Choroid plexus epithelial cell (primary cell): ENCODE results near the gene RASAL2.

Experiments used
- DNase-seq: peaks from one replicate; pipeline ENCODE4 v3.0.0-alpha.2; 2010; ENCODE audit warnings: low read depth
- H3K4me3 ChIP-seq: 2 replicates; pipeline ENCODE4 v1.5.1; 2011; ENCODE audit warnings: low read depth, mild to moderate bottlenecking, control low read depth, low read length, moderate library complexity
- TF ChIP-seq, protein P1 (sequence below): conservative IDR thresholded peaks from 2 replicates; pipeline ENCODE4 v1.5.1; 2011; ENCODE audit warnings: low read depth, mild to moderate bottlenecking, control low read depth, inconsistent platforms, low read length, moderate library complexity

Gene RASAL2

GRCh38 chr1:178513278-178513983 is 419.5 kb downstream of the RASAL2 start:
- DNase-seq = peak; percentile 66

GRCh38 chr1:178516110-178516509 is 422.2 kb downstream of the RASAL2 start:
- no peak for DNase-seq
- no peak overlapping the region for H3K4me3 ChIP-seq
- TF ChIP-seq, protein P1, sequence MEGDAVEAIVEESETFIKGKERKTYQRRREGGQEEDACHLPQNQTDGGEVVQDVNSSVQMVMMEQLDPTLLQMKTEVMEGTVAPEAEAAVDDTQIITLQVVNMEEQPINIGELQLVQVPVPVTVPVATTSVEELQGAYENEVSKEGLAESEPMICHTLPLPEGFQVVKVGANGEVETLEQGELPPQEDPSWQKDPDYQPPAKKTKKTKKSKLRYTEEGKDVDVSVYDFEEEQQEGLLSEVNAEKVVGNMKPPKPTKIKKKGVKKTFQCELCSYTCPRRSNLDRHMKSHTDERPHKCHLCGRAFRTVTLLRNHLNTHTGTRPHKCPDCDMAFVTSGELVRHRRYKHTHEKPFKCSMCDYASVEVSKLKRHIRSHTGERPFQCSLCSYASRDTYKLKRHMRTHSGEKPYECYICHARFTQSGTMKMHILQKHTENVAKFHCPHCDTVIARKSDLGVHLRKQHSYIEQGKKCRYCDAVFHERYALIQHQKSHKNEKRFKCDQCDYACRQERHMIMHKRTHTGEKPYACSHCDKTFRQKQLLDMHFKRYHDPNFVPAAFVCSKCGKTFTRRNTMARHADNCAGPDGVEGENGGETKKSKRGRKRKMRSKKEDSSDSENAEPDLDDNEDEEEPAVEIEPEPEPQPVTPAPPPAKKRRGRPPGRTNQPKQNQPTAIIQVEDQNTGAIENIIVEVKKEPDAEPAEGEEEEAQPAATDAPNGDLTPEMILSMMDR = no peak

More at GRCh38 chr1:178513278-178513983, 419.5 kb downstream of the RASAL2 start:
- H3K4me3 ChIP-seq = no peak overlapping the region
- TF ChIP-seq, protein P1 = peak; percentile 31

DNA sequence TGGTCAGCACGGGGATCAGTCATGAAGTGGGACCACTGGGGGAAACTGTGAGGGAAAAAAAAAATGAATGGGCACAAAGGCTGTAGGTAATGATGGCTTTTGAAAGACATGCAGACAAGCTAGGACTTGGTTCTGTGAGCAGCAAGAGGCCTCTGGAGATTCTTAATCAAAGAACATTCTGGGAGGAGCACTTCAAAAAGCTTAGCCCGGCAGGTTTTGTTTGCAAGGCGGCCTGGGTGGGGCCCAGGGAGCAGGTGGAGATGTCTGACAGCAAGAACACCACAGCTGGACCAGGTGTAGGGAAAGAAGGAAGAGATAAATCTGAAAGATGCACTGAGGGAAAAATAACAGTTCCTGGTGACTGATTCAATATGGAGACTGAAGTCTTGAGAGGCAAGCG is 425.0 kb downstream of the RASAL2 start:
- no peak overlapping the region for H3K4me3 ChIP-seq
- TF ChIP-seq, protein P1 = no peak
- DNase-seq = no peak

- TF ChIP-seq, protein P1 = no peak
- H3K4me3 ChIP-seq = no peak overlapping the region
- no peak for DNase-seq
Observed at GRCh38 chr1:178520803-178521202, 426.9 kb downstream of the RASAL2 start.

DNA sequence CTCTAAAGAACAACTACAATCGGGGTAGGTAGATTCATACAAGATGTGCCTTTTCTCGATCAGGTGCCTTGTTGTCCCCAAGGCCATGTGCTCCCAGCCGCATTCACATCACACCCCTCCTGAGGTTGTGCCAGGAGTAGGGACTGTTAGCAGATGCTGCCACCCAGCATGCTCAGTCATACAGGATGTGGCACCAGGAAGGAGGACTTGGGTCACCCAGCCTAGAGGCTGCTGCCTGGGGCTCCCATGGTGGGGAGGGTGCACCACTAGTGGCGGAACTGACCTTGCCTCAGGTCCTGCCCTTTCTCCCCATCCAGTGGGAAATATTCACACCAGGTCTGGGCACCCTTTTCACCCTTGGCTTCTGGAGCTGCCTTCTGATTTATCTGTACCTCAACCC is 427.3 kb downstream of the RASAL2 start:
- no peak for DNase-seq
- TF ChIP-seq, protein P1 = no peak
- H3K4me3 ChIP-seq = no peak overlapping the region

GRCh38 chr1:178527117-178527516 is 433.2 kb downstream of the RASAL2 start:
- TF ChIP-seq, protein P1 = no peak
- H3K4me3 ChIP-seq = no peak overlapping the region
- no peak for DNase-seq
